ENCODE data around the gene KRTAP1-4.

Gene KRTAP1-4

GRCh38 chr17:41010441-41010840 is 19.6 kb downstream of the KRTAP1-4 start:
- no peak overlapping the region for H3K4me3 ChIP-seq (ENCODE audit: low read depth, low read length)
- TF ChIP-seq CTCF (IDR thresholded peaks at IDR 0.05; ENCODE audit: low read depth, low read length), result no peak

- TF ChIP-seq CTCF (IDR thresholded peaks at IDR 0.05; ENCODE audit: low read depth, low read length), result no peak
- H3K4me3 ChIP-seq (ENCODE audit: low read depth, low read length), result no peak overlapping the region
These were observed 20.1 kb downstream of the KRTAP1-4 start for GRCh38 chr17:41009936-41010335.

- TF ChIP-seq CTCF (IDR thresholded peaks at IDR 0.05; ENCODE audit: low read depth, low read length), result no peak
- H3K4me3 ChIP-seq (ENCODE audit: low read depth, low read length), result no peak overlapping the region
These were observed 20.7 kb downstream of the KRTAP1-4 start for GRCh38 chr17:41009301-41009760.

- no peak for TF ChIP-seq CTCF (IDR thresholded peaks at IDR 0.05; ENCODE audit: low read depth, low read length)
These were observed 21.2 kb downstream of the KRTAP1-4 start, which contains the start of gene KRTAP3-1 for GRCh38 chr17:41008811-41009210. TSS of gene KRTAP3-1 (minus strand) at chr17:41009128. CDS start at chr17:41009074, 54 bp downstream.

GRCh38 chr17:41004397-41004796 is 25.6 kb downstream of the KRTAP1-4 start:
- no peak for TF ChIP-seq CTCF (IDR thresholded peaks at IDR 0.05; ENCODE audit: low read depth, low read length)
- no peak overlapping the region for H3K4me3 ChIP-seq (ENCODE audit: low read depth, low read length)

More at GRCh38 chr17:41008811-41009210, 21.2 kb downstream of the KRTAP1-4 start, which contains the start of gene KRTAP3-1:
- H3K4me3 ChIP-seq (ENCODE audit: low read depth, low read length), result no peak within 1 kb of the TSS

GRCh38 chr17:41003926-41004325 is 26.1 kb downstream of the KRTAP1-4 start:
- H3K4me3 ChIP-seq (ENCODE audit: low read depth, low read length), result no peak overlapping the region
- no peak for TF ChIP-seq CTCF (IDR thresholded peaks at IDR 0.05; ENCODE audit: low read depth, low read length)

GRCh38 chr17:41002814-41003213 is 27.2 kb downstream of the KRTAP1-4 start:
- no peak for TF ChIP-seq CTCF (IDR thresholded peaks at IDR 0.05; ENCODE audit: low read depth, low read length)
- H3K4me3 ChIP-seq (ENCODE audit: low read depth, low read length), result no peak overlapping the region
